KMS-11 (cell line): Measurements from ENCODE around the gene MYEF2.
A peak's percentile ranks its signal among the peaks of the same experiment; 100 is the strongest.

Experiments used
- H2AFZ ChIP-seq: fragments of 200-600 bp; sonication (generic); 2 replicates; pipeline ENCODE4 v1.6.1; 2016; ENCODE audit warnings: antibody characterized with exemption, mixed run types, low read depth
- H3K27ac ChIP-seq: fragments of 200-600 bp; sonication (generic); 2 replicates; pipeline ENCODE4 v1.6.1; 2016; ENCODE audit warnings: mild to moderate bottlenecking, mixed run types
- H3K27me3 ChIP-seq: fragments of 200-600 bp; sonication (generic); 2 replicates; pipeline ENCODE4 v1.6.1; 2017; ENCODE audit warnings: mild to moderate bottlenecking, low read depth, mixed run types, moderate library complexity; ENCODE audit not compliant: insufficient read depth
- H3K36me3 ChIP-seq: fragments of 200-600 bp; sonication (generic); 2 replicates; pipeline ENCODE4 v1.6.1; 2017; ENCODE audit warnings: mild to moderate bottlenecking, mixed run types; ENCODE audit not compliant: insufficient read depth
- H3K4me1 ChIP-seq: fragments of 200-600 bp; sonication (generic); 2 replicates; pipeline ENCODE4 v1.6.1; 2016; ENCODE audit warnings: mild to moderate bottlenecking, low read depth, mixed run types; ENCODE audit not compliant: poor library complexity, severe bottlenecking
- H3K4me2 ChIP-seq: fragments of 200-600 bp; sonication (generic); 2 replicates; pipeline ENCODE4 v1.7.0; 2016; ENCODE audit warnings: mild to moderate bottlenecking, mixed run types
- H3K4me3 ChIP-seq: fragments of 200-600 bp; sonication (generic); IDR thresholded peaks from 2 replicates; pipeline ENCODE4 v1.6.1; 2017; ENCODE audit warnings: low read depth, low read length, mixed read lengths; ENCODE audit not compliant: insufficient read depth
- H3K79me2 ChIP-seq: fragments of 200-600 bp; sonication (generic); 2 replicates; pipeline ENCODE4 v1.6.1; 2016; ENCODE audit warnings: low read depth, mixed run types; ENCODE audit not compliant: insufficient read depth
- H3K9ac ChIP-seq: fragments of 200-600 bp; sonication (generic); 2 replicates; pipeline ENCODE4 v1.6.1; 2016; ENCODE audit warnings: mild to moderate bottlenecking, mixed run types
- H4K20me1 ChIP-seq: fragments of 200-600 bp; sonication (generic); 2 replicates; pipeline ENCODE4 v1.6.1; 2016; ENCODE audit warnings: mild to moderate bottlenecking, mixed run types; ENCODE audit not compliant: insufficient read depth
- CTCF ChIP-seq: fragments of 200-600 bp; sonication (generic); conservative IDR thresholded peaks from 2 replicates; pipeline ENCODE4 v1.6.1; 2017; ENCODE audit warnings: low read depth, mild to moderate bottlenecking, antibody characterized with exemption, low read length, moderate library complexity, mixed read lengths

MYEF2 gene

GRCh38 chr15:48178648-48178931 is 495 bp upstream of the MYEF2 start:
- no peak for TF ChIP-seq CTCF
- H3K36me3 ChIP-seq = no peaks in the 10 kb centered on the region
- peak overlapping the region; percentile 98 for H3K9ac ChIP-seq
- peak overlapping the region; percentile 92 for H2AFZ ChIP-seq
- H3K27me3 ChIP-seq = no peaks in the 10 kb centered on the region
- peak overlapping the region; percentile 77 for H3K4me2 ChIP-seq
- no peak overlapping the region for H3K4me3 ChIP-seq
- H3K79me2 ChIP-seq = peaks cover 38% of the 10 kb centered on the region
- H3K4me1 ChIP-seq = peaks cover 25% of the 10 kb centered on the region
- H4K20me1 ChIP-seq = no peaks in the 10 kb centered on the region
- peak overlapping the region; percentile 92; the same call in 1 of the 2 replicates for H3K27ac ChIP-seq

GRCh38 chr15:48177383-48177765 is 721 bp downstream of the MYEF2 start:
- H3K27ac ChIP-seq = peak overlapping the region; percentile 92
- H3K9ac ChIP-seq = peak overlapping the region; percentile 98
- H3K4me3 ChIP-seq = no peak overlapping the region
- peaks cover 51% of the 10 kb centered on the region for H3K79me2 ChIP-seq
- TF ChIP-seq CTCF = no peak
- no peaks in the 10 kb centered on the region for H3K36me3 ChIP-seq
- peak overlapping the region; percentile 93 for H3K4me2 ChIP-seq
- H3K4me1 ChIP-seq = peaks cover 28% of the 10 kb centered on the region
- H4K20me1 ChIP-seq = no peaks in the 10 kb centered on the region
- no peaks in the 10 kb centered on the region for H3K27me3 ChIP-seq
- H2AFZ ChIP-seq = peak overlapping the region; percentile 92

- Histone ChIP-seq H3K4me2 (peak overlapping the region; percentile 93), H2AFZ (no peak overlapping the region), H3K4me1 (peaks cover 31% of the 10 kb centered on the region), H3K36me3 (no peaks in the 10 kb centered on the region), H3K4me3 (no peak overlapping the region), H3K9ac (peak overlapping the region; percentile 98), H3K79me2 (peaks cover 55% of the 10 kb centered on the region), H4K20me1 (no peaks in the 10 kb centered on the region), H3K27ac (no peak overlapping the region; the same call in 1 of the 2 replicates), H3K27me3 (no peaks in the 10 kb centered on the region)
- no peak for TF ChIP-seq CTCF
These were observed 1.1 kb downstream of the MYEF2 start for GRCh38 chr15:48176957-48177356.

- Histone ChIP-seq H3K4me2 (no peak overlapping the region), H3K36me3 (no peaks in the 10 kb centered on the region), H3K9ac (no peak overlapping the region), H3K4me3 (no peak overlapping the region), H4K20me1 (no peaks in the 10 kb centered on the region), H3K27me3 (no peaks in the 10 kb centered on the region), H3K27ac (no peak overlapping the region), H3K79me2 (peaks cover 58% of the 10 kb centered on the region), H3K4me1 (peaks cover 31% of the 10 kb centered on the region), H2AFZ (no peak overlapping the region)
- no peak for TF ChIP-seq CTCF
These were observed 2.0 kb downstream of the MYEF2 start for GRCh38 chr15:48176112-48176511.

- TF ChIP-seq CTCF = no peak
- Histone ChIP-seq H3K4me3 (no peak overlapping the region), H3K36me3 (no peaks in the 10 kb centered on the region), H3K4me2 (no peak overlapping the region), H3K9ac (no peak overlapping the region), H4K20me1 (no peaks in the 10 kb centered on the region), H3K4me1 (peaks cover 31% of the 10 kb centered on the region), H2AFZ (no peak overlapping the region), H3K27ac (no peak overlapping the region), H3K27me3 (no peaks in the 10 kb centered on the region), H3K79me2 (peaks cover 58% of the 10 kb centered on the region)
These were observed 3.0 kb downstream of the MYEF2 start for GRCh38 chr15:48175126-48175525.
